ENCODE results near the gene LCN12. TPM values are rescaled to one million over a fixed set of nuclear protein-coding genes. Genes with fewer than 3 reads are reported as not detected.

The LCN12 gene
- total RNA-seq, 1 experiment from 2014 or later, result 4.2 TPM

GRCh38 chr9:136995772-136996311 is 43.8 kb downstream of the LCN12 start:
- CTCF ChIA-PET, result interaction anchor here (1.0 to 1.5 kb wide), 4 partner anchors 34 to 241 kb away, joined by 3 to 11 read pairs (median 4); no protein-coding TSS in a partner anchor
- Histone ChIP-seq H3K4me1 (ENCODE audit: control insufficient read depth in 1 of 2, insufficient read depth in 2 of 2, low read length in 2 of 2) (peaks cover 54 to 80% of the 10 kb centered on the region in 2 experiments), H3K27ac (ENCODE audit: low read depth, low read length) (peak overlapping the region; percentile 95), H3K4me2 (ENCODE audit: low read length) (peak overlapping the region; percentile 88), H3K4me3 (replicated peaks in 1 of 2; ENCODE audit: low read depth in 1 of 2, low read length in 2 of 2) (peak overlapping the region; percentile 40 to 56), H3K9ac (ENCODE audit: low read length) (peak overlapping the region; percentile 57), H3K79me2 (ENCODE audit: insufficient read depth, low read length) (peaks cover 20% of the 10 kb centered on the region), H4K20me1 (ENCODE audit: insufficient read depth) (no peaks in the 10 kb centered on the region), H2AFZ (ENCODE audit: low read depth, low read length, poor library complexity, severe bottlenecking) (no peak overlapping the region), H3K9me2 (ENCODE audit: insufficient read depth) (no peaks in the 10 kb centered on the region), H3K27me3 (ENCODE audit: insufficient read depth, low read length) (no peaks in the 10 kb centered on the region), H3K9me3 (ENCODE audit: control insufficient read depth in 1 of 2, insufficient read depth in 1 of 2, low read depth in 1 of 2, low read length in 2 of 2) (no peaks in the 10 kb centered on the region; a peak in 1 of 4 replicates), H3K36me3 (ENCODE audit: control insufficient read depth in 1 of 2, insufficient read depth in 2 of 2, low read length in 2 of 2) (peaks cover 0 to 12% of the 10 kb centered on the region in 2 experiments; a peak in 2 of 4 replicates)
- intact Hi-C loops (cut with micrococcal nuclease), result no loop called here
- RAD21 ChIA-PET (ENCODE audit: low non-redundant PET in 1 of 2, low total read pairs in 2 of 2, uncharacterized antibody in 2 of 2, unreplicated experiment in 2 of 2), result interaction anchor here in 1 of 2 experiments (0.6 to 1.1 kb wide), 2 partner anchors 48 to 596 kb away, joined by 3 read pairs; no protein-coding TSS in a partner anchor
- TF ChIP-seq YY1 (IDR thresholded peaks at IDR 0.05; ENCODE audit: extremely low read depth, insufficient replicate concordance, low read depth, low read length), result no peak
- TF ChIP-seq SIN3A (IDR thresholded peaks at IDR 0.05; ENCODE audit: low read depth), result no peak
- no peak for TF ChIP-seq ZFX (IDR thresholded peaks at IDR 0.05)
- no peak for TF ChIP-seq ZNF274 (IDR thresholded peaks at IDR 0.05; ENCODE audit: low read depth, low read length)
- TF ChIP-seq MAX (IDR thresholded peaks at IDR 0.05), result no peak
- no peak for TF ChIP-seq REST (IDR thresholded peaks at IDR 0.05; ENCODE audit: low read depth)
- TF ChIP-seq FOSL1 (IDR thresholded peaks at IDR 0.05; ENCODE audit: low read depth), result no peak
- TF ChIP-seq JUND (IDR thresholded peaks at IDR 0.05), result no peak
- TF ChIP-seq TCF7L2 (IDR thresholded peaks at IDR 0.05; ENCODE audit: borderline replicate concordance, extremely low read depth, insufficient read depth, insufficient read length), result no peak
- no peak for TF ChIP-seq POLR2A (IDR thresholded peaks at IDR 0.05; ENCODE audit: borderline replicate concordance, extremely low read depth, insufficient read depth, insufficient read length)
- no peak for TF ChIP-seq POLR2AphosphoS5 (IDR thresholded peaks at IDR 0.05; ENCODE audit: low read depth, low read length)
- no peak for TF ChIP-seq SRF (IDR thresholded peaks at IDR 0.05; ENCODE audit: low read depth)
- no peak for TF ChIP-seq EGR1 (IDR thresholded peaks at IDR 0.05; ENCODE audit: low read depth)
- TF ChIP-seq CTCF (IDR thresholded peaks at IDR 0.05 in 2 of 3, conservative IDR thresholded peaks at IDR 0.05 in 1 of 3; ENCODE audit: borderline replicate concordance in 1 of 3, insufficient read depth in 1 of 3, low read depth in 2 of 3, low read length in 2 of 3), result no peak
- TF ChIP-seq CBX3 (IDR thresholded peaks at IDR 0.05; ENCODE audit: low read depth), result no peak
- TF ChIP-seq RAD21 (IDR thresholded peaks at IDR 0.05; ENCODE audit: low read depth), result no peak
- TF ChIP-seq, protein P1, sequence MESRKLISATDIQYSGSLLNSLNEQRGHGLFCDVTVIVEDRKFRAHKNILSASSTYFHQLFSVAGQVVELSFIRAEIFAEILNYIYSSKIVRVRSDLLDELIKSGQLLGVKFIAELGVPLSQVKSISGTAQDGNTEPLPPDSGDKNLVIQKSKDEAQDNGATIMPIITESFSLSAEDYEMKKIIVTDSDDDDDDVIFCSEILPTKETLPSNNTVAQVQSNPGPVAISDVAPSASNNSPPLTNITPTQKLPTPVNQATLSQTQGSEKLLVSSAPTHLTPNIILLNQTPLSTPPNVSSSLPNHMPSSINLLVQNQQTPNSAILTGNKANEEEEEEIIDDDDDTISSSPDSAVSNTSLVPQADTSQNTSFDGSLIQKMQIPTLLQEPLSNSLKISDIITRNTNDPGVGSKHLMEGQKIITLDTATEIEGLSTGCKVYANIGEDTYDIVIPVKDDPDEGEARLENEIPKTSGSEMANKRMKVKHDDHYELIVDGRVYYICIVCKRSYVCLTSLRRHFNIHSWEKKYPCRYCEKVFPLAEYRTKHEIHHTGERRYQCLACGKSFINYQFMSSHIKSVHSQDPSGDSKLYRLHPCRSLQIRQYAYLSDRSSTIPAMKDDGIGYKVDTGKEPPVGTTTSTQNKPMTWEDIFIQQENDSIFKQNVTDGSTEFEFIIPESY (IDR thresholded peaks at IDR 0.05; ENCODE audit: extremely low read depth, insufficient replicate concordance, low read length), result no peak
- DNase-seq (ENCODE audit: low read depth, low spot score) (no peak), ATAC-seq (peak; percentile 4)
- POLR2A ChIA-PET, result no interaction called here
- BruUV-seq (replicated peaks), result no TSS peak
